Astrocyte (in vitro differentiated cells and primary cell): ENCODE results near the gene MEGF6. TPM values are rescaled to one million over a fixed set of nuclear protein-coding genes. Genes with fewer than 3 reads are reported as not detected.

ENCODE experiments used
- DNase-seq: peaks from one replicate; pipeline ENCODE4 v3.0.0-alpha.2; 2010; ENCODE audit warnings: low read depth
- FAIRE-seq: peaks from 2 replicates; lab custom pipeline; 2011; peaks lifted over from hg19 to GRCh38; lab: Jason Lieb, UNC
- H2AFZ ChIP-seq: 2 replicates; pipeline ENCODE4 v1.6.0; 2012; ENCODE audit warnings: low read depth, low read length, inconsistent platforms
- H3K27ac ChIP-seq: 2 replicates; pipeline ENCODE4 v1.5.1; 2011; ENCODE audit warnings: low read depth, low read length, inconsistent platforms
- H3K27me3 ChIP-seq: 2 replicates; pipeline ENCODE4 v1.6.0; 2011; ENCODE audit warnings: low read length, inconsistent platforms; ENCODE audit not compliant: insufficient read depth
- H3K36me3 ChIP-seq: 2 replicates; pipeline ENCODE4 v1.5.1; 2011; ENCODE audit warnings: low read length, inconsistent platforms; ENCODE audit not compliant: insufficient read depth
- H3K4me1 ChIP-seq: 2 replicates; pipeline ENCODE4 v1.5.1; 2011; ENCODE audit warnings: low read length, inconsistent platforms; ENCODE audit not compliant: insufficient read depth
- H3K4me2 ChIP-seq: 2 replicates; pipeline ENCODE4 v1.6.0; 2012; ENCODE audit warnings: low read length, inconsistent platforms
- H3K4me3 ChIP-seq: 2 replicates; pipeline ENCODE4 v1.5.1; 2011; ENCODE audit warnings: low read depth, mild to moderate bottlenecking, low read length, inconsistent platforms; ENCODE audit not compliant: insufficient read depth
- H3K79me2 ChIP-seq: 2 replicates; pipeline ENCODE4 v1.6.0; 2012; ENCODE audit warnings: mild to moderate bottlenecking, low read length, inconsistent platforms; ENCODE audit not compliant: insufficient read depth
- H3K9ac ChIP-seq: 2 replicates; pipeline ENCODE4 v1.6.0; 2012; ENCODE audit warnings: mild to moderate bottlenecking, low read length, inconsistent platforms
- H3K9me3 ChIP-seq: 2 replicates; pipeline ENCODE4 v1.5.1; 2012; ENCODE audit warnings: low read depth, mild to moderate bottlenecking, low read length, inconsistent platforms; ENCODE audit not compliant: insufficient read depth
- H4K20me1 ChIP-seq: 2 replicates; pipeline ENCODE4 v1.6.0; 2012; ENCODE audit warnings: low read length, inconsistent platforms; ENCODE audit not compliant: insufficient read depth
- H3K27ac Mint-ChIP-seq: one replicate; pipeline ENCODE4 v1.8.0; 2021; ENCODE audit warnings: mild to moderate bottlenecking, mixed read lengths; ENCODE audit not compliant: unreplicated experiment
- H3K27me3 Mint-ChIP-seq: one replicate; pipeline ENCODE4 v1.8.0; 2021; ENCODE audit warnings: low read depth, mixed read lengths; ENCODE audit not compliant: unreplicated experiment
- H3K36me3 Mint-ChIP-seq: one replicate; pipeline ENCODE4 v1.8.0; 2021; ENCODE audit warnings: low read depth, mixed read lengths; ENCODE audit not compliant: unreplicated experiment
- H3K4me1 Mint-ChIP-seq: one replicate; pipeline ENCODE4 v1.8.0; 2021; ENCODE audit warnings: low read depth, mixed read lengths; ENCODE audit not compliant: unreplicated experiment
- H3K4me3 Mint-ChIP-seq: one replicate; pipeline ENCODE4 v1.8.0; 2021; ENCODE audit warnings: mild to moderate bottlenecking, moderate library complexity, mixed read lengths; ENCODE audit not compliant: unreplicated experiment
- H3K9me3 Mint-ChIP-seq: one replicate; pipeline ENCODE4 v1.8.0; 2021; ENCODE audit warnings: mild to moderate bottlenecking, mixed read lengths; ENCODE audit not compliant: unreplicated experiment
- EZH2 ChIP-seq: IDR thresholded peaks from 2 replicates; pipeline ENCODE4 v1.6.1; 2012; ENCODE audit warnings: mild to moderate bottlenecking, low read length, inconsistent platforms; ENCODE audit not compliant: insufficient read depth
- total RNA-seq: library from RNA; stranded (reverse); gene quantifications from 2 replicates; pipeline ENCODE4 v1.2.1, GENCODE V29; 2021
- TF ChIP-seq, protein P1 (sequence below): IDR thresholded peaks from 2 replicates; pipeline ENCODE4 v1.5.1; 2011; ENCODE audit warnings: low read depth, mild to moderate bottlenecking, inconsistent platforms, low read length, moderate library complexity; ENCODE audit not compliant: insufficient read depth

Gene MEGF6
- total RNA-seq, 1 donor from 2014 or later: 14.8 TPM

DNA sequence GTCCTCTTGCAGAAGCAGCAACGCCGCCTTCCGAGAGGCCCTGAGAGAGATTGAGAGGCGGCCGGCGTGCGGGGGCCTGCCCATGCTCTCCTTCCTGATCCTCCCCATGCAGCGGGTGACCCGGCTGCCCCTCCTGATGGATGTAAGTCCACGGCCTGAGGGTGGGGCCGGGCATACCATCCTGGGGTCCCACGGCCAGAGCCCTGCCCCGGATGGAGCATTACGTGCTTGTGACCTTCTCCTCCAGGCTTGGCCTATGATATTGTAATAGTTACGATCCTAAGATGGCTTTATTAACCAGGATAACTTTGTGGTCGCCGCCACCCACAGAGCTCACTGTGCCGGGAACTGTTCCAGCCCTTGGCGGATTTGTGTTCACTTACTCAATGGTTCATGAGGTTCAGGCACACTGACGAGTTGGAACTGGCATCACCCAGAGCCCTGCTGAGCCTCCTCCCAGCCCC is 137.9 kb downstream of the MEGF6 start:
- DNase-seq (peak; percentile 85), FAIRE-seq (no peak)
- no peaks in the 10 kb centered on the region for H4K20me1 ChIP-seq
- no peaks in the 10 kb centered on the region for H3K9me3 ChIP-seq
- Mint-ChIP-seq H3K27me3 (peaks cover 4% of the 10 kb centered on the region), H3K9me3 (no peaks in the 10 kb centered on the region), H3K4me1 (peaks cover 9% of the 10 kb centered on the region), H3K27ac (no peak overlapping the region), H3K36me3 (no peaks in the 10 kb centered on the region), H3K4me3 (no peak overlapping the region)
- H3K4me1 ChIP-seq: peaks cover 34% of the 10 kb centered on the region
- no peaks in the 10 kb centered on the region for H3K27me3 ChIP-seq
- H3K79me2 ChIP-seq: no peaks in the 10 kb centered on the region
- no peak overlapping the region for H3K9ac ChIP-seq
- no peaks in the 10 kb centered on the region for H3K36me3 ChIP-seq
- H2AFZ ChIP-seq: no peak overlapping the region
- no peak overlapping the region for H3K27ac ChIP-seq
- H3K4me2 ChIP-seq: peak overlapping the region; percentile 36
- TF ChIP-seq, protein P1, sequence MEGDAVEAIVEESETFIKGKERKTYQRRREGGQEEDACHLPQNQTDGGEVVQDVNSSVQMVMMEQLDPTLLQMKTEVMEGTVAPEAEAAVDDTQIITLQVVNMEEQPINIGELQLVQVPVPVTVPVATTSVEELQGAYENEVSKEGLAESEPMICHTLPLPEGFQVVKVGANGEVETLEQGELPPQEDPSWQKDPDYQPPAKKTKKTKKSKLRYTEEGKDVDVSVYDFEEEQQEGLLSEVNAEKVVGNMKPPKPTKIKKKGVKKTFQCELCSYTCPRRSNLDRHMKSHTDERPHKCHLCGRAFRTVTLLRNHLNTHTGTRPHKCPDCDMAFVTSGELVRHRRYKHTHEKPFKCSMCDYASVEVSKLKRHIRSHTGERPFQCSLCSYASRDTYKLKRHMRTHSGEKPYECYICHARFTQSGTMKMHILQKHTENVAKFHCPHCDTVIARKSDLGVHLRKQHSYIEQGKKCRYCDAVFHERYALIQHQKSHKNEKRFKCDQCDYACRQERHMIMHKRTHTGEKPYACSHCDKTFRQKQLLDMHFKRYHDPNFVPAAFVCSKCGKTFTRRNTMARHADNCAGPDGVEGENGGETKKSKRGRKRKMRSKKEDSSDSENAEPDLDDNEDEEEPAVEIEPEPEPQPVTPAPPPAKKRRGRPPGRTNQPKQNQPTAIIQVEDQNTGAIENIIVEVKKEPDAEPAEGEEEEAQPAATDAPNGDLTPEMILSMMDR: no peak
- no peak for TF ChIP-seq EZH2
- no peak overlapping the region for H3K4me3 ChIP-seq

DNA sequence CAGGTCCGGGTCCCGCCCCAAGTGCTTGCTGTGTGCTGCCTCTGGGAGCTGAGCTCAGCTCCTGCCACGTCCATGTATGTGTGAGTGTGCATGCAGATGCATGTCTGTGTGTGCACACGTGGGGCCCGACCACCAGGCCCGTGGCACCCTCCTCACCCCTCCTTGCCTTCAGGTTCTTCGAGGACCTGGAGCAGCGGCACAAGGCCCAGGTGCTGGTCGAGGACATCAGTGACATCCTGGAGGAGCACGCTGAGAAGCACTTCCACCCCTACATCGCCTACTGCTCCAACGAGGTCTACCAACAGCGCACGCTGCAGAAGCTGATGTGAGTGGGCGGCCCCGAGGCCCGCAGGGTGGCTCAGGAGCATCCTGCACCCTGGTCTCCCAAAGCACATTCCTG is 138.4 kb downstream of the MEGF6 start:
- no peak overlapping the region for H3K27ac ChIP-seq
- H3K36me3 Mint-ChIP-seq: no peaks in the 10 kb centered on the region
- H3K4me1 ChIP-seq: peaks cover 34% of the 10 kb centered on the region
- H3K9me3 ChIP-seq: no peaks in the 10 kb centered on the region
- H3K4me3 ChIP-seq: no peak overlapping the region
- peaks cover 4% of the 10 kb centered on the region for H3K27me3 Mint-ChIP-seq
- H2AFZ ChIP-seq: no peak overlapping the region
- H3K79me2 ChIP-seq: no peaks in the 10 kb centered on the region
- H3K9ac ChIP-seq: no peak overlapping the region
- H3K27me3 ChIP-seq: no peaks in the 10 kb centered on the region
- H3K4me1 Mint-ChIP-seq: peaks cover 9% of the 10 kb centered on the region
- no peaks in the 10 kb centered on the region for H3K9me3 Mint-ChIP-seq
- FAIRE-seq (no peak), DNase-seq (no peak)
- H4K20me1 ChIP-seq: no peaks in the 10 kb centered on the region
- no peaks in the 10 kb centered on the region for H3K36me3 ChIP-seq
- no peak overlapping the region for H3K27ac Mint-ChIP-seq
- H3K4me3 Mint-ChIP-seq: no peak overlapping the region
- no peak for TF ChIP-seq EZH2
- TF ChIP-seq, protein P1: no peak
- H3K4me2 ChIP-seq: peak overlapping the region; percentile 36

GRCh38 chr1:3472088-3472850 is 139.0 kb downstream of the MEGF6 start:
- Histone ChIP-seq H3K4me3 (no peak overlapping the region), H4K20me1 (no peaks in the 10 kb centered on the region), H3K9me3 (no peaks in the 10 kb centered on the region), H3K9ac (peak overlapping the region; percentile 37), H2AFZ (no peak overlapping the region), H3K79me2 (no peaks in the 10 kb centered on the region), H3K36me3 (no peaks in the 10 kb centered on the region), H3K27ac (no peak overlapping the region), H3K27me3 (no peaks in the 10 kb centered on the region), H3K4me2 (peak overlapping the region; percentile 73), H3K4me1 (peaks cover 34% of the 10 kb centered on the region)
- no peak for DNase-seq
- H3K36me3 Mint-ChIP-seq: no peaks in the 10 kb centered on the region
- peaks cover 4% of the 10 kb centered on the region for H3K27me3 Mint-ChIP-seq
- no peaks in the 10 kb centered on the region for H3K9me3 Mint-ChIP-seq
- no peak overlapping the region for H3K27ac Mint-ChIP-seq
- H3K4me3 Mint-ChIP-seq: no peak overlapping the region
- TF ChIP-seq EZH2: no peak
- TF ChIP-seq, protein P1: no peak
- H3K4me1 Mint-ChIP-seq: peaks cover 9% of the 10 kb centered on the region
- FAIRE-seq: no peak
